ENCODE results near the gene PCGF3. TPM values are rescaled to one million over a fixed set of nuclear protein-coding genes. Genes with fewer than 3 reads are reported as not detected.
A peak's percentile ranks its signal among the peaks of the same experiment; 100 is the strongest.

The PCGF3 gene
- total RNA-seq, 1 donor from 2014 or later, result 64.3 TPM

- no peaks in the 10 kb centered on the region for H3K36me3 Mint-ChIP-seq
- peak overlapping the region; percentile 67 for H3K27ac Mint-ChIP-seq
These were observed 18.3 kb upstream of the PCGF3 start for GRCh38 chr4:687048-687970.

DNA sequence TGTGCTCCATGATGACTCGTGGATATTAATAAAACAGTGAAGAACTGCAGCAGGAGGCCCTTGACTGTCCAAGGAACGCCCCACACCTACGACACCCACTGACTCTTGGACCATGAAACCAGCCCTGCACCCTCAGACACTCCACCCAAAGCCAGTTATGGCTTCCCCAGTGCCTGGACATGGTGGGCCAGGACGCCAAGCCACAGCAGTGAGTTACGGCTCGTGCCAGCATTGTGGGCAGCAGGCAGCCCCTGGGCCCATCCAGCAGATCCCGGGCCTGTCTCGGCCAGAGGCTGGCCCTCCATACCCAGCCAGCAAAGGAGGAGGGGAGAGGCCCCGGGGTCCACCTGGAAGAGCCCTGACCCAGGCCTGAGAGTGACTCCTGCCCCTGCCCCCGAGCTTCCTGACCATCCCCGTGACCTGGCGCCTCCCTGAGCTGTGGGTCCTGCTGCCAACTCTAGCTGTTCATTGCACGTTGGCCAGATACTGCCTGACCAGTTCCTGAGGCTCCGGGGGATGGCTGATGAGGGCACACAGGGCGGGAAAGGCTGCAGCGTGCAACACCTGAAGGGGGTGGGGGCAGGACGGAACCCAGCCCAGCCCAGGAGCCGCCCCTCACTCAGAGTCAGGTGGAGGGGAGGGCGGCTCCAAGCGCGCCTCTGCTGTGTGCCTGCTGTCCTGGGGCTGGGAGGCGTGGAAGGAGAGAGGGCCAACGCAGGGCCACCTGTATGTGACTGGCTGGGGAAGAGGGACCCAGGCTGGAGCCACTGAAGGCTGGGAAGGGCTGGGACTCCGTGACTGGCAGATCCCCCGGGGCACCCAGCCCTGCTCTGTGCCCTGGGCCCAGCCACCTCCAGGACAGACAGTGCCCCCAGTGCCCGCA is 17.4 kb upstream of the PCGF3 start:
- DNase-seq (ENCODE audit: extremely low spot score, unreplicated experiment), result peak; percentile 68
- H3K27me3 Mint-ChIP-seq, result no peaks in the 10 kb centered on the region
- peak overlapping the region; percentile 67 for H3K27ac Mint-ChIP-seq
- peaks cover 3% of the 10 kb centered on the region for H3K4me1 Mint-ChIP-seq (ENCODE audit: unreplicated experiment)
- no peaks in the 10 kb centered on the region for H3K9me3 Mint-ChIP-seq
- no peak for TF ChIP-seq CTCF (conservative IDR thresholded peaks at IDR 0.05)
- peak overlapping the region; percentile 54 for H3K4me3 Mint-ChIP-seq
- no peaks in the 10 kb centered on the region for H3K36me3 Mint-ChIP-seq

More at GRCh38 chr4:687048-687970, 18.3 kb upstream of the PCGF3 start:
- DNase-seq (ENCODE audit: extremely low spot score, unreplicated experiment), result no peak
- Mint-ChIP-seq H3K4me1 (ENCODE audit: unreplicated experiment) (peaks cover 3% of the 10 kb centered on the region), H3K4me3 (peak overlapping the region; percentile 54), H3K9me3 (no peaks in the 10 kb centered on the region), H3K27me3 (no peaks in the 10 kb centered on the region)
- TF ChIP-seq CTCF (conservative IDR thresholded peaks at IDR 0.05), result no peak

GRCh38 chr4:688854-689681 is 16.6 kb upstream of the PCGF3 start, which contains the start of gene SLC49A3:
TSS of gene SLC49A3 (minus strand) at chr4:689151. CDS start at chr4:689127, 24 bp downstream.
- H3K4me1 Mint-ChIP-seq (ENCODE audit: unreplicated experiment), result peaks cover 3% of the 10 kb centered on the region
- no peaks in the 10 kb centered on the region for H3K27me3 Mint-ChIP-seq
- no peaks in the 10 kb centered on the region for H3K9me3 Mint-ChIP-seq
- no peak for TF ChIP-seq CTCF (conservative IDR thresholded peaks at IDR 0.05)
- H3K4me3 Mint-ChIP-seq, result peak within 1 kb of the TSS; percentile 54
- H3K36me3 Mint-ChIP-seq, result no peaks in the 10 kb centered on the region
- DNase-seq (ENCODE audit: extremely low spot score, unreplicated experiment), result peak; percentile 64
- H3K27ac Mint-ChIP-seq, result peak within 1 kb of the TSS; percentile 67

DNA sequence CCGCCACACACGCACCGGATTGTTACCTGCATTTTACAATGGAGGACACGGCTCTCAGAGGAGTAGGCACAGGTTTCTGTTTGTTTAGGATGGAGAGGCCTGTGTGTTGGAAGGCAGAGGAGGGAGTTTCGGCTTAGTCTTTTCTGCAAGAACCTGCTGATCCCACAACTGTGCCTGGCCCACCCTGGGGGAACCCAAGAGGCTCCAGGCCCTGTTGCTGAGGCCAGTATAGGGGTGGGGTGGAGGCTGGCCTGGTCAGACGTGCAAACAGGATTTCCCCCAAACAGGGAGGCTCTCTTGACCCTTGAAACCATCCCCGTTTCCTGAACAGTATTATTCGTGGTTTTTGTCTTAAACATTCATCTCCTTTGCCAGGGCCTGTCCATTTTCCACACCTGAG is 15.9 kb upstream of the PCGF3 start:
- H3K27ac Mint-ChIP-seq, result no peak overlapping the region
- H3K4me3 Mint-ChIP-seq, result peak overlapping the region; percentile 31
- no peak for DNase-seq (ENCODE audit: extremely low spot score, unreplicated experiment)
- no peaks in the 10 kb centered on the region for H3K9me3 Mint-ChIP-seq
- no peaks in the 10 kb centered on the region for H3K36me3 Mint-ChIP-seq
- H3K27me3 Mint-ChIP-seq, result peaks cover 4% of the 10 kb centered on the region
- TF ChIP-seq CTCF (conservative IDR thresholded peaks at IDR 0.05), result no peak
- H3K4me1 Mint-ChIP-seq (ENCODE audit: unreplicated experiment), result peaks cover 3% of the 10 kb centered on the region
